Measurements from ENCODE around the gene CD52. TPM values are rescaled to one million over a fixed set of nuclear protein-coding genes. Genes with fewer than 3 reads are reported as not detected.
A peak's percentile ranks its signal among the peaks of the same experiment; 100 is the strongest.

Gene CD52
- total and polyA plus RNA-seq, 2 of the 4 experiments (the other 2 are of a cell fraction): 1.6 TPM; not detected in 1

DNA sequence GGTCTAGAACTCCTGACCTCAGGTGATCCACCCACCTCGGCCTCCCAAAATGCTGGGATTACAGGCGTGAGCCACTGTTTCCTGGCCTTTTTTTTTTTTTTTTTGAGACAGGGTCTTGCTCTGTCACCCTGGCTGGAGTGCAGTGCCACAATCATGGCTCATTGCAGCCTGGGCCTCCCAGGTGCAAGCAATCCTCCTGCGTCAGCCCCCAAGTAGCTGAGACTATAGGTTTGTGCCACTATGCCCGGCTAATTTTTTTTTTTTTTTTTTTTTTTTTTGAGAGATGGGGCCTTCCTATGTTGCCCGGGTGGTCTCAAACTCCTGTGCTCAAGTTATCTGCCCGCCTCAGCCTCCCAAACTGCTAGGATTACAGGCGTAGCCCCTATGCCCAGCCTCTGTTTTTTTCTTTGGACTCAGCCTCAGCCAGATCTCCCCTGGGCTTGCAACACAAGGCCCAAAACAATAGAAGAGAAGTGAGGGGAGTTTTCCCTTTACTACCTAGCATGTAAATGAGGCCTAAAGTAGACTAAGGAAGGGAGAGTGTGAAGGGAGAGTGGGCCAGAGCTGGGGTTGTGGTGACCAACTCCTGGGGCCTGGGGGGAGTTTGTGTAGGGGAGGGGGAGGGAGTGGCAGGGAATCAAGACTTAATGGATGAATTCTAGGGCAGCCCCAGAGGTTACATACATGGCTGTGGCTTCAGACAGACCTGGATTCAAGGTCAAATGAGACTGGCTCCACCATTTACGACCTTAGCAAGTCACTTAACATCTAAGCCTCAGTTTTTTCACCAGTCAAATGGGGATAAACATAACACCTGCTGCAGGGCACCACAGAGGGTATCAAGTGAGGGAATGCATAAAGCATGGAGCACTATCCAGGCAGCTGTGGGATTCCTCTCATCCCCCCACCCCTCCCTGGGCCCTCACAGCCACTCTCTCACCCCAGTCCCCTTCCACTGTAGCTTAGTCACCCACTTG lies 1.6 kb upstream of the CD52 start:
- dilution Hi-C loops (cut with HindIII; ENCODE audit: low sequenced_read_pairs, unreplicated experiment) (no loop called here), intact Hi-C loops (cut with micrococcal nuclease) (no loop called here), in situ Hi-C loops (cut with MboI; ENCODE audit: low sequenced_read_pairs) (no loop called here)
- TF ChIP-seq RFX5 (IDR thresholded peaks at IDR 0.05; ENCODE audit: low read depth, low read length): no peak
- TF ChIP-seq MAZ (IDR thresholded peaks at IDR 0.05; ENCODE audit: borderline replicate concordance, low read depth, low read length): no peak
- no peak for TF ChIP-seq CHD1 (IDR thresholded peaks at IDR 0.05; ENCODE audit: low read depth, low read length)
- TF ChIP-seq NFE2L2 (IDR thresholded peaks at IDR 0.05; ENCODE audit: low read depth, low read length): no peak
- TF ChIP-seq RCOR1 (IDR thresholded peaks at IDR 0.05; ENCODE audit: insufficient replicate concordance, low read length): no peak
- TF ChIP-seq RAD21 (IDR thresholded peaks at IDR 0.05; ENCODE audit: low read length): no peak
- no peak for TF ChIP-seq CEBPB (IDR thresholded peaks at IDR 0.05; ENCODE audit: low read depth, low read length)
- no peak for TF ChIP-seq BHLHE40 (IDR thresholded peaks at IDR 0.05; ENCODE audit: low read depth, low read length)
- no peak for TF ChIP-seq FOS (IDR thresholded peaks at IDR 0.05; ENCODE audit: low read depth, low read length)
- H3K9me3 ChIP-seq (ENCODE audit: control insufficient read depth, insufficient read depth, low read length): no peaks in the 10 kb centered on the region
- ATAC-seq (ENCODE audit: low read depth): no peak
- no peaks in the 10 kb centered on the region for H4K20me1 ChIP-seq (ENCODE audit: insufficient read depth, low read length)
- no peak overlapping the region for H2AFZ ChIP-seq (replicated peaks; ENCODE audit: low read length, poor library complexity)
- H3K27me3 ChIP-seq (ENCODE audit: control insufficient read depth, insufficient read depth, low read length): peaks cover 4% of the 10 kb centered on the region; the same call in 1 of the 2 replicates
- H3K4me2 ChIP-seq (ENCODE audit: low read depth, low read length): no peak overlapping the region
- H2BK5ac ChIP-seq (ENCODE audit: low read depth, low read length, poor library complexity, severe bottlenecking): no peak overlapping the region
- H3K79me1 ChIP-seq (ENCODE audit: low read depth in 1 of 2, low read length in 2 of 2): no peaks in the 10 kb centered on the region
- ChIA-PET CTCF (interaction anchor here (0.7 to 1.9 kb wide), 2 partner anchors 37 to 38 kb away, joined by 3 to 5 read pairs; no protein-coding TSS in a partner anchor), POLR2A (ENCODE audit: unreplicated experiment) (interaction anchor here (0.6 kb wide), 1 partner anchor 39 kb away, joined by 3 read pairs; no protein-coding TSS in a partner anchor)
- H3K4me1 ChIP-seq (ENCODE audit: control insufficient read depth, insufficient read depth, low read length): peaks cover 2% of the 10 kb centered on the region; the same call in 1 of the 2 replicates
- H2BK120ac ChIP-seq (ENCODE audit: low read depth, low read length): no peak overlapping the region
- H3K9me1 ChIP-seq (ENCODE audit: insufficient read depth, low read length): no peaks in the 10 kb centered on the region
- no peak overlapping the region for H3K4me3 ChIP-seq (ENCODE audit: insufficient read depth, low read depth, low read length)
- H2BK20ac ChIP-seq (ENCODE audit: low read depth, low read length): no peak overlapping the region
- WGBS, 2 experiments (ENCODE audit: extremely low coverage in 2 of 2, insufficient read length in 1 of 2): 80% methylated on average over 1 of the region's 8 CpGs; no CpG with 5 or more reads in 1 of the 2 experiments
- H3K23ac ChIP-seq (ENCODE audit: low read depth, low read length): no peak overlapping the region
- H3K14ac ChIP-seq (replicated peaks; ENCODE audit: low read depth, low read length): no peak overlapping the region
- H4K8ac ChIP-seq (ENCODE audit: low read depth in 2 of 2, low read length in 2 of 2): no peak overlapping the region
- no peak for DNase-seq
- no peak overlapping the region for H4K91ac ChIP-seq (ENCODE audit: insufficient read depth, low read depth, low read length)
- no peak overlapping the region for H4K5ac ChIP-seq (ENCODE audit: low read depth, low read length)
- no peak overlapping the region for H3K27ac ChIP-seq (ENCODE audit: insufficient read depth, low read length)
- no peak overlapping the region for H2AK5ac ChIP-seq (ENCODE audit: low read depth, low read length)
- H3K9ac ChIP-seq (ENCODE audit: low read depth, low read length): no peak overlapping the region
- no peak overlapping the region for H3K18ac ChIP-seq (ENCODE audit: low read depth, low read length)
- no peak overlapping the region for H3K4ac ChIP-seq (ENCODE audit: low read depth, low read length)
- no peak overlapping the region for H2BK15ac ChIP-seq (ENCODE audit: low read depth, low read length)
- H2AK9ac ChIP-seq (replicated peaks; ENCODE audit: low read depth, low read length, poor library complexity): peak overlapping the region; percentile 72
- BruUV-seq (replicated peaks): no TSS peak
- H3K36me3 ChIP-seq (ENCODE audit: control insufficient read depth, insufficient read depth, low read length): no peaks in the 10 kb centered on the region
- no peak overlapping the region for H3K56ac ChIP-seq (ENCODE audit: extremely low read depth, insufficient read depth, low read length)
